ENCODE data around the gene FRMPD2. TPM values are rescaled to one million over a fixed set of nuclear protein-coding genes. Genes with fewer than 3 reads are reported as not detected.

FRMPD2 gene
- total RNA-seq, 4 donors from 2014 or later, result 1.2 TPM; not detected in 3

- intact Hi-C loops (cut with DNase I; ENCODE audit: low total_unique reads), result no loop called here
- DNase-seq (ENCODE audit: low spot score in 2 of 2), result peak in 1 of 2 donors; percentile 54
- H3K4me3 ChIP-seq (ENCODE audit: low read depth, poor library complexity, severe bottlenecking), result no peak overlapping the region
- WGBS, 2 donors, result 33 to 41% methylated on average over 7 of the region's 7 CpGs
- TF ChIP-seq POLR2A (IDR thresholded peaks at IDR 0.05) (no peak), CTCF (IDR thresholded peaks at IDR 0.05) (no peak)
These were observed 31.0 kb downstream of the FRMPD2 start for GRCh38 chr10:48243487-48243886.

DNA sequence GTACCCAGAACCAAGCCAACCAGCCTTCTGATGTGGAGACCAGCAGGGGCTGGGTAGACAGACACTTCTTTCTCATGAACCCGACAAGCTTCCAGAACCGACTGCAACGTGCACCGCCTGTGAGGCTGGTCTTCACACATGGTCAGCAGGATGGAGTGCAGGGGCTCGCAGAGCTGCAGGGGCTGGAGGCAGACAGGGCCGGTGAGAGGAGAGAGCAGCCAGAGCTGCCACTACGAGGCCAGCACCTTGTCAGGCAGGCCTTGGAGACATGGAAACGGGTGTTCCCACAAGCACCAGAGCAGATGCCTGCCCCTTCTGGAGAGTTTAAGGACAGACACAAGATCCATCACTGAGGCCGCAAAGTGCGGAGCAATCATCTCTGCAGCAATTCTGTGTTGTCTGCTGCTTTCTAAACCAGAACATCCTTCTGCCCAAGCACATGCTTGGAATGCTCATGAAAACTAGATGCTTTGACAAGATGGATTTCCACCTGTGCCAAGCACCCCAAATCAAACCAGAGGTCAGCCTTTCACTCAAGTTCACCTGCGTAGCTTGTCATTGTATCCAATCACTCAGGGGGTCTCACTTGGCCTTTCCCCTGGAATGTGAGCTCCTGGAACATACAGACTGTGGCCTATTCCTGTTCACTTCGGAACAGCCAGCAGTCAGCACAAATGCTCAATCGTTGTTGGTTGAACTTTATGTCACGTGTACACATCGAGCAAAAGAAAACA lies 32.2 kb downstream of the FRMPD2 start:
- intact Hi-C loops (cut with DNase I; ENCODE audit: low total_unique reads), result no loop called here
- no peak overlapping the region for H3K4me3 ChIP-seq (ENCODE audit: low read depth, poor library complexity, severe bottlenecking)
- no peak for TF ChIP-seq POLR2A (IDR thresholded peaks at IDR 0.05)
- no peak for TF ChIP-seq CTCF (IDR thresholded peaks at IDR 0.05)
- 86 to 90% methylated on average over 15 of the region's 15 CpGs for WGBS, 2 donors
- peak in 1 of 2 donors; percentile 52 for DNase-seq (ENCODE audit: low spot score in 2 of 2)

- H3K4me3 ChIP-seq (ENCODE audit: low read depth, poor library complexity, severe bottlenecking), result no peak overlapping the region
- intact Hi-C loops (cut with DNase I; ENCODE audit: low total_unique reads), result no loop called here
- peak in 1 of 2 donors; percentile 18 for DNase-seq (ENCODE audit: low spot score in 2 of 2)
- TF ChIP-seq POLR2A (IDR thresholded peaks at IDR 0.05), result no peak
- TF ChIP-seq CTCF (IDR thresholded peaks at IDR 0.05), result no peak
These were observed 33.2 kb downstream of the FRMPD2 start for GRCh38 chr10:48241332-48241731.

- no peak overlapping the region for H3K4me3 ChIP-seq (ENCODE audit: low read depth, poor library complexity, severe bottlenecking)
- WGBS, 2 donors, result 90 to 95% methylated on average over 7 of the region's 7 CpGs
- DNase-seq (ENCODE audit: low spot score in 2 of 2), result peak in 1 of 2 donors; percentile 80
- intact Hi-C loops (cut with DNase I; ENCODE audit: low total_unique reads), result no loop called here
- TF ChIP-seq POLR2A (IDR thresholded peaks at IDR 0.05) (no peak), CTCF (IDR thresholded peaks at IDR 0.05) (no peak)
These were observed 34.3 kb downstream of the FRMPD2 start for GRCh38 chr10:48240196-48240595.

DNA sequence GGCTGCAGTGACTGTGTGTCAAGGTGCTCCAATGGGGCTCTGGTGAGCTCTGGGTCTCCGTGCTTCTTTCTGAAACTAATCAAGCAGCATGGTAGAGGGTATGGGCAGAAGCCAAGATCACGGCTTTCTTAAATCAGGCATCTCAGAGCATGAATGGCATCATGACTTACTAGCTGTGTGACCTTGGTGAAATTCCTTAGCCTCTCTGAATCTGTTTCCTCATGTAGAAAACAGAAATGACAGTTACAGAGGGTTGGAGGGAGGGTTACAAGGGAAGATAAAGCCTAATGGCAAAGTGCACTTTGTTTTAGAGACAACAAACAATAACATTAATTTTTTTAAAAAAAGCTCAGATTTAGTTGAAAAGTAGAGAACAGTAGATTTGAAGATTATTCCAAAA lies 34.9 kb downstream of the FRMPD2 start:
- no peak for DNase-seq (ENCODE audit: low spot score in 2 of 2)
- H3K4me3 ChIP-seq (ENCODE audit: low read depth, poor library complexity, severe bottlenecking), result no peak overlapping the region
- intact Hi-C loops (cut with DNase I; ENCODE audit: low total_unique reads), result no loop called here
- 78 to 88% methylated on average over 2 of the region's 2 CpGs for WGBS, 2 donors
- TF ChIP-seq CTCF (IDR thresholded peaks at IDR 0.05) (no peak), POLR2A (IDR thresholded peaks at IDR 0.05) (no peak)

All from lower leg skin (tissue), 4 donors.